Subcutaneous adipose tissue (tissue), 4 donors: ENCODE data around the gene JPT2. TPM values are rescaled to one million over a fixed set of nuclear protein-coding genes. Genes with fewer than 3 reads are reported as not detected.

ENCODE experiments used
- CTCF ChIP-seq: fragments of 450-650 bp; IDR thresholded peaks from one replicate; pipeline ENCODE4 v1.5.1; 2016; ENCODE audit warnings: low read depth, mild to moderate bottlenecking, control low read depth, antibody characterized with exemption, moderate library complexity
- total RNA-seq, 4 donors: library from RNA; depleted of rRNA; stranded (reverse); fragments of >200 nt; gene quantifications; one replicate each; pipeline ENCODE4 v1.1.0, GENCODE V29; 2016

The JPT2 gene
- total RNA-seq, 4 donors from 2014 or later, result 13.2 to 26.4 (median 16.7) TPM

GRCh38 chr16:1668612-1669319, 9.3 kb upstream of the JPT2 start:
- TF ChIP-seq CTCF, result no peak

GRCh38 chr16:1669698-1670097, 8.4 kb upstream of the JPT2 start:
- no peak for TF ChIP-seq CTCF

- TF ChIP-seq CTCF, result no peak
These were observed 7.7 kb upstream of the JPT2 start for GRCh38 chr16:1670371-1670770.

- TF ChIP-seq CTCF, result no peak
These were observed 7.2 kb upstream of the JPT2 start for GRCh38 chr16:1670866-1671265.

GRCh38 chr16:1673424-1674151, 4.5 kb upstream of the JPT2 start:
- TF ChIP-seq CTCF, result no peak

GRCh38 chr16:1674306-1674705, 3.8 kb upstream of the JPT2 start:
- TF ChIP-seq CTCF, result no peak

GRCh38 chr16:1674751-1675664, 3.1 kb upstream of the JPT2 start:
- TF ChIP-seq CTCF, result no peak
